ENCODE measurements around the gene CASP5.
"Not testable (repeated sequence)": the region's sequence is repeated elsewhere in the genome, so short reads cannot be mapped to it uniquely, and the experiment has no call there.

CASP5 gene

DNA sequence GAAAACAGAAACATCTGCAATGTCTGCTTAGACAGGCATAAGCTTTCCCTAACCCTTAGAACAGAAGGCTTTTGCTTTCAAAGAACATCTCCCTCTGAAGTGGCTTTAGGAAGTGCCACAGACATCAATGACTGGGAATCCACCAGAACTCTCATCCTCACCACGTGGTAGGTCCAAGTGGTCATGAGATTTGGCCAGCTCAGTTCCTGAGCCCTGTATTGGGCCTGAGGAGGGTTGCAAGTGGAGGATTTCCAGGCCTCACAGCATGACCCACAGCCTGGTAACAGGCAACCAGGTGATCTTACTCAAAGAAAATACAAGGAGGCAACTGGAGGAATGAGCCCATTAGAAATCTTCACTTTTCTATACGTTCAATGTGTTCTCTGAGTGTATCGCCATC lies 10.4 kb upstream of the CASP5 start:
- no peak for DNase-seq

- DNase-seq: no peak
Observed at GRCh38 chr11:105032495-105032894, 9.5 kb upstream of the CASP5 start.

DNA sequence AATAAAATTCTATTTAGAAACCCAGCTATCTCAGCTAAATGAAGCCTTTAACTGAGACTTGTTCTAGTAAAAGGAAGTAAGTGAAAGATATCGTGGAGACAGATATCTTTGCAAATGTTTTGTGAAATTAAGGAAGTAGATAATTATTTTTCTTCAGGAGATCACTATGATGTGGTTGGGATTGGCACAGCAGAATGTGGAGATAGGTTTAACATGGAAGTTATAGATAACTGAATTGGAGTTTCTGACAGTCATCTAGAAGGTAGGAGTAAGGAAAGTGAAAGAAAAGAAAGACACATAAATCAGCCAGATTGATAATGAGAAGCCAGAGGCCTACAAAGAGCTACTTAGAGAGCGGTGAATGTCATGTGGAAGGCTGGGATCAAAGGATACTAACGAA lies 4.7 kb upstream of the CASP5 start:
- DNase-seq: no peak

DNA sequence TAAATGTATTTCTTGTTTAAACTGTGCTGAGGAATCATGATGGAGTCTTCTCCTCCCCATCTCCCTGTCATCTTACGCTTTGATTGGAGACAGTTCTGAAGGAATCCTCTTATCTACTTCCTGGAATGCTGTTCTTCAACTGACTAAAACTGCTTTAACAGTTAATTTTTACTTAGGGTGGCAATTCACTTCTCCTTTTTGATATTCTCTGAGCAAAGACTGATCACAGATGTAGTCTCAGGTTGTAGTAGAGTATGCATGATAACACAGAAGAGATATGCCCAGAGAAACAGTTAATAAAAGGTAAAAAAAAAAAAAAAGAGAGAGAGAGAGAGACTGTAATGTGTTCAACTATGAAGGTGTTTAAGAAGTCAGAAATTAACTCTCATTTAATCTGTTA lies 1.4 kb upstream of the CASP5 start:
- no peak for DNase-seq

DNA sequence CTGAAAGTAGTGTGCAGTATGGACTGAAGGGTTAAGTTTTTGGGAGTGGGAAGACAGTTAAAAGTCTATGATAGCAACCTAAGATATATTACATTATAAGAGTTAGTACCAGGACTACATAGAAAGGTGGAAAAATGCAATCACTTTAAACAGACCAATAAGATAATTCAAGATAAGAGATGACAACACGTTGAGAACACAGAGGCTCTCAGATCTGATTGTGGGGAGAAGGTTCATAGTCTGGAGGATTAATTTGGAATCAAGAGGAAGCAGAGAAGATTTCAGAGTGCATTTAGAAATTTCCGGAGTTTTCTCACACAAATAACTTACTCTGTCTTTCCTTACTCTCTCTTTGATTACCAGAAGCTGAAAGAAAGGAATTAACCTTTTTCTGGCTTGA lies 441 bp downstream of the CASP5 start:
- DNase-seq: no peak

GRCh38 chr11:105007463-105007862 lies 15.5 kb downstream of the CASP5 start:
- no peak for DNase-seq

DNA sequence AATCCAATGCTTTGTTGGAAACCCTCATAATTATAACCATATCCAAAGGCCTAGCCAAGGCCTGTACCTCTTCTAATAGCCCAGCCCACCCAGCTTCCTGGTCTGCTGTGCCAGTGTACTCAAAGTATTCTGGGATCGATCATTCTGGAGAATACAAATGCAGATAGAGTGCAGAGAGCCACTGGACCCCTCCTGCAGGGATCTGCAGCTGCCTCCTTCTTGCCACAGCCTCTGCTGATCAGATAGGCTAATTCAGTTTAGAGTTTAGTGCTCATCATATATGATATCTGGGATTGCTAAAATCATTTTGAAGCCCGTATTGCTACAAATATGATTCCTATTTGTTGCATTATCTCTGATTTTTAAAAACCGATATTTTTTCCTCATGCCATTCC lies 17.5 kb downstream of the CASP5 start:
- DNase-seq: no peak

GRCh38 chr11:105004021-105004420 lies 18.9 kb downstream of the CASP5 start:
- DNase-seq: no peak

DNA sequence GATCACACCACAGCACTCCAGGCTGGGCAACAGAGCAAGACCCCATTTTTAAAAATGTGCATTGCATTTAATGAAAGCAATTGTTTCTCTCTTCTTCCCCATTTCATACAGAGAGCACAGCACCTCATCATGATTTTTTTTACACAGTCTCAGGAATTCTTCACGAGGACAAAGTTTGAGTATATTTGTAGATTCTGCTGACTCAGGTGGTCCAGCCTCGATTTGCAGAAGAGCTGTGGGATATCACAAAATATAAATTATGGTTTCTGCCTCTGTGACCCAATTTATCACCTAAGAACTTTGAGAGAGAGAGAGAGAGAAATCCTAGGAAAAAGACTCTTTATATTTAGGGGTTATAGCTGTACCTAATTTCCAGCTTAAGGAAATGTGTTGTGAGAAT lies 19.8 kb downstream of the CASP5 start:
- no peak for DNase-seq

GRCh38 chr11:105000797-105001196 lies 22.2 kb downstream of the CASP5 start:
- DNase-seq: no peak

DNA sequence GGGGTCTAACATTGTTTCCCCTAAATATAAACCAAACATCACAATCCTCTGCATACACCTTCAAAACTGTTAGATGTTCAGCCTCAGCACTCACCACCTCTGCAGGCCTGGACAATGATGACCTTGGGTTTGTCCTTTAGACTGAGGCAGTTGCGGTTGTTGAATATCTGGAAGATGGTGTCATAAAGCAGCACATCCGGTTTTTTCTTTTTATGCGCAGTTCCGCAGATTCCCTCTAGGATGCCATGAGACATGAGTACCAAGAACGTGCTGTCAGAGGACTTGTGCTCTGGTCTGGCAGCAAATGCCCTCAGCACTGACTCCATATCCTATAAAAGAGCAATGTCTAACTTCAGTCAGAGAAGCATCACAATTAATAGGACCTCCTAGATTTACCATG lies 22.8 kb downstream of the CASP5 start:
- peak; percentile 41 for DNase-seq

- DNase-seq: peak; percentile 7
Observed at GRCh38 chr11:104999721-105000120, 23.2 kb downstream of the CASP5 start.

DNA sequence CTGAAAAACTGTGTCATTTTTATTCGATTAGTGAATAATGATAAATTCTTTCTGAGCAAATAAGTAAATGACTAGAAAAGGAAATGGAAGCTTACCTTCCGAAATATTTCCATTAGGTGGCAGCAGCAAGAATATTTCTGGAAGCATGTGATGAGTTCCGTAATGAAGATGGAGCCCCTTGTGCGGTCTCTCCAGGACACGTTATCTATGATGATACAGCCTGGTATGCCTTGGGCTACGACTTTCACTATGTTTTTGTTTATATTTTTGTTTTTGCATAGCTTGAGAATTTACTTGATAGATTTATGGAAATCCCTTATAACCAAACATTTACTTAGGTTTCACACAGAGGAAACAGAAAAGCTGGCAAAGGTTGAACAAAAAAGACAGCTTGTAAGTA lies 25.7 kb downstream of the CASP5 start:
- no peak for DNase-seq

- DNase-seq: no peak
Observed at GRCh38 chr11:104995001-104995408, 28.0 kb downstream of the CASP5 start.

DNA sequence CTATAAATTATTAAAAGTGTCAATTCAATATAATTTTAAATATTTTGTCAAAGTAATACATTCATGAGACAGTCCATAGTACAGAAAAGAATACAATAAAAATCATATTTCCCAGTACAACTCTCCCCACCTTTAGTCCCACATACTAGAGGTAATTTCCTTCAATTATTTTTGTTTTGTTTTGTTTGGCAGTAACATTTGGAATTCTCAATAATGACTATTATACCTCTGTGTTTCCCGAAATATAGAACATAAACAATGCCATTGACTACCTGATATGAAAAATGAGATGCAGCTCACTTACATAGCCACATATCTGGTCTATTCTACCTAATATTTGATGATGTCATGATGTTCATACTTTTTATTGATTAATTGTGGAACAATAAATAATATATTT lies 30.2 kb downstream of the CASP5 start:
- DNase-seq: no peak

DNA sequence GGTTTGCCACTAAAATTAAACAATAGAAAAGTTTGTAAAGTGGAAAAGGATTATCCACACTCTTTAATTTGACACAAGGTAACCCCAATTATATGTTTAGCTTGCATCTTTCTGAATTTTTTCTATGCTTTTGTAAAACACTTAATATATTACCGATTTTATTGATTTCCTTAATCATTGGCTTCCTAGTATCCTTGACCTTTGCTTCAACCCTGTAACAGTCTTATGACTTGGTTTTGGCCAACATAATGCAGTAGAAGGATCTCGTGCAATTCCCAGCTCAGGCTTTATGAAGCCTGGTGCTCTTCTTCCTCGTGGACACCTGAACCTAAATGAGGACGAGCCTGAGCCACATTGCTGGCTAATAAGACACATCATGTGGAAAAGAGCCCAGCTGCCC lies 31.0 kb downstream of the CASP5 start:
- DNase-seq: no peak

GRCh38 chr11:104984808-104985207 lies 38.2 kb downstream of the CASP5 start:
- DNase-seq: no peak

- no peak for DNase-seq
Observed at GRCh38 chr11:104979839-104980238, 43.1 kb downstream of the CASP5 start.

DNA sequence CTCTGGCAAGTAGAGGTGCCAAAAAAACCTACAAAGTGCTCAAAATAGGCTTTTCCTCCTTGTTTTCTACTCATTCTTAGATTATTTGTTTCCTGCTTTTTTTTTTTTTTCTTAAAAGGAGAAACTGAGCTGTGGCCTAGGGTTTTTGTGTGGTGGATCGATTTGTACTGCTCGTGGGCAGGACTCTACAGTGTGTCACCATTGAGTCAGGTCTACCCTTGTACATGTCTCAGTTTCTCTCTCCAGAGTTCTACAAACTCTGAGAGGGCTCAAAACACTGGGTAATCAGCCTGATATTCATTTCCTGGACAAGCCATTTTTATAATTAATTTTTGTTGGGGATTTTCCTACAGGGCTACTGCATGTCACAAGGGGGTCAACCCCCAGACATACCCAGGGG lies 49.4 kb downstream of the CASP5 start:
- no peak for DNase-seq

- not testable (repeated sequence) for DNase-seq
Observed at GRCh38 chr11:104972924-104973323, 50.0 kb downstream of the CASP5 start.

DNA sequence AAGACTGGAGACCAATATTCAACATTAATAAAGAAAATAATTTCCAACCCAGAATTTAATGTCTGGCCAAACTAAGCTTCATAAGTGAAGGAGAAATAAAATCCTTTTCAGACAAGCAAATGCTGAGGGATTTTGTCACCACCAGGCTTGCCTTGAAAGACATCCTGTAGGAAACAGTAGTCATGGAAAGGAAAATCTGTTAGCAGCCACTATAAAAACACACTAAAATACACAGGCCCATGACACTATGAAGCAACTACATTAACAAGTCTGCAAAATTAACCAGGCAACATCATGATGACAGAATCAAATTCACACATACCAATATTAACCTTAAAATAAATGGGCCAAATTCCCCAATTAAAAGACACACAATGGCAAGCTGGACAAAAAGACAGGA lies 52.2 kb downstream of the CASP5 start:
- no peak for DNase-seq

DNA sequence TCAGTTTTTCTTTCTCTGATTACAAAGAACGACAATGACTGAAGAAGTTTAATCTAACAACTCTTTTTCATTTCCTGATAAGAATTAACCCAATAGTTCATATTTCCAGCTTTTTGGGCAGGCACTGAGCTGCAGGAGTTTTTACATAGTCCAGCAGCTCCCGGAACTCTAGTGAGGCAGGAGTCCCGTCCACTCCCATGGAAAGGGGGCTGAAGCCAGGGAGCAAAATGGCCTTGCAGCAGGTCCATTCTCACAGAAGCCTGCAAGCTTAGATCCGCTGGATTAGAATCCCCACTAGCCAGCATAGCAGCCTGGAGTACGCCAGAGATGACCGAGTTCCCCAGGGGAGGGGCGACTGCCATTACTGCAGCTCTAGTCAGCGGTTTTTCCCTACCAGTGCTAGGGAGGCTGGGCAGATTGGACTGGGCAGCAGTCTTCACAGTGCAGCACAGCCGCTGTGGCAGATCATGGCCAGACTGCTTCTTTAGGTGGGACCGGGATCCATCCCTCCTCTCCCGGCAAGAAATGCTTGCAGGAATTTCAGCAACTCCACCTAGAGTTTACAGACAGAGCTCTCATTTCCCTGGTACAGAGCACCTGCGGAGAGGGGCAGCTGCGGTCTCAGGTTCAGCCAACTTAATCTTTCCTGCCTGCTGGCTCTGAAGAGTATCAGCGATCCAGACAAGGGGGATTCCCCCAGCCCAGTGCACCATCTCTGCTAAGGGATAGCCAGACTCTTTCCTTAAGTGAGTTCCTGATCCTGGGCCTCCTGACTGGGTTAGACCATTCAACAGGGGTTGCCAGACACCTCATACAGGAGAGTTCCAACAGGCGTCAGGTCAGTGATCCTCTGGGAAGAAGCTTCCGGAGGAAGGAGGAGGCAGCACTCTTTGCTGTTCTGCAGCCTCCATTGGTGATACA lies 53.9 kb downstream of the CASP5 start:
- DNase-seq: peak; percentile 40

GRCh38 chr11:104968355-104968855 lies 54.6 kb downstream of the CASP5 start, which contains the start of gene CASP4:
Gene CASP4, minus strand, starts transcription at chr11:104968574. Its CDS starts 49 bp downstream, at chr11:104968525.
- DNase-seq: peak; percentile 87
